B cell (primary cell): Measurements from ENCODE around the gene KIF23.

Experiments
- CTCF ChIP-seq: fragments of 200-600 bp; IDR thresholded peaks from one replicate; pipeline ENCODE4 v1.8.0; 2022; ENCODE audit warnings: antibody characterized with exemption, mild to moderate bottlenecking
- EZH2 ChIP-seq: IDR thresholded peaks from 2 replicates; pipeline ENCODE4 v1.6.1; 2012; ENCODE audit warnings: borderline replicate concordance, low read depth, mild to moderate bottlenecking, moderate library complexity, low read length; ENCODE audit not compliant: insufficient read depth, poor library complexity, severe bottlenecking

GRCh38 chr15:69476704-69477473, 62.7 kb downstream of the KIF23 start:
- no peak for TF ChIP-seq CTCF
- no peak for TF ChIP-seq EZH2
